K562 (cell line): ENCODE results near the gene SPRY2. TPM values are rescaled to one million over a fixed set of nuclear protein-coding genes. Genes with fewer than 3 reads are reported as not detected.

Experiments
- ATAC-seq: fragments of 200-7000 bp; cut with Tn5 transposase; 3 replicates; pipeline ENCODE4 v1.9.1; 2020; ENCODE audit warnings: moderate library complexity
- BruUV-seq: library from RNA; stranded (reverse); fragments of 400-500 nt; replicated peaks from 2 replicates; lab custom pipeline; 2021; lab: Mats Ljungman, UMichigan
- CTCF ChIA-PET: fragments of 300-600 bp; formaldehyde crosslinking; extraction: SDS; loops from one replicate; lab custom pipeline; 2021; ENCODE audit warnings: low intra/inter-chr PET ratio; lab: Yijun Ruan, JAX
- POLR2A ChIA-PET: fragments of 300-600, 350-650 bp; sonication (Branson Sonifier 250); formaldehyde crosslinking; extraction: SDS; loops from one replicate; lab custom pipeline; 2021; ENCODE audit warnings: antibody characterized with exemption, inconsistent platforms; lab: Yijun Ruan, JAX
- DNase-seq, 4 experiments: peaks; one replicate each; pipeline versions ENCODE4 v3.0.0 to v3.0.0-alpha.2; 2011 to 2018; ENCODE audit warnings: low spot score in 3 of 4, mixed read lengths in 3 of 4; ENCODE audit errors: extremely low read depth in 1 of 4
- FAIRE-seq: peaks from 2 replicates; lab custom pipeline; 2011; peaks lifted over from hg19 to GRCh38; lab: Jason Lieb, UNC
- H2AFZ ChIP-seq: 2 replicates; pipeline ENCODE4 v1.6.0; 2011; ENCODE audit warnings: low read depth, low read length, control low read depth, inconsistent platforms
- H3K27ac ChIP-seq: fragments of 200-600 bp; 3 replicates; pipeline ENCODE4 v1.8.0; 2011; ENCODE audit warnings: low read depth, mild to moderate bottlenecking, control low read depth, inconsistent platforms, low read length, moderate library complexity, mixed read lengths; ENCODE audit errors: extremely low read depth
- H3K27me3 ChIP-seq, 2 experiments: fragments of 300-600 bp in 1 of 2; 2 replicates in 1 of 2; 3 replicates in 1 of 2; pipeline versions ENCODE4 v1.6.0 to v1.8.0; 2011; ENCODE audit warnings: inconsistent platforms in 2 of 2, low read length in 2 of 2, mild to moderate bottlenecking in 1 of 2, mixed read lengths in 1 of 2, moderate library complexity in 1 of 2; ENCODE audit not compliant: control insufficient read depth in 2 of 2, insufficient read depth in 2 of 2
- H3K36me3 ChIP-seq: fragments of 300-600 bp; 3 replicates; pipeline ENCODE4 v1.8.0; 2011; ENCODE audit warnings: mild to moderate bottlenecking, low read length, inconsistent platforms; ENCODE audit not compliant: control insufficient read depth, insufficient read depth
- H3K4me1 ChIP-seq, 2 experiments: fragments of 200-600 bp in 1 of 2; replicated peaks in 1 of 2; 2 replicates in 1 of 2; 3 replicates in 1 of 2; pipeline versions ENCODE4 v1.5.1 to v1.8.0; 2011; ENCODE audit warnings: inconsistent platforms in 2 of 2, low read length in 2 of 2, mild to moderate bottlenecking in 1 of 2, mixed read lengths in 1 of 2, moderate library complexity in 1 of 2; ENCODE audit not compliant: control insufficient read depth in 2 of 2, insufficient read depth in 2 of 2
- H3K4me2 ChIP-seq: 2 replicates; pipeline ENCODE4 v1.6.1; 2011; ENCODE audit warnings: low read length, control low read depth, inconsistent platforms, mixed read lengths; ENCODE audit not compliant: insufficient read depth
- H3K4me3 ChIP-seq: fragments of 200-600 bp; sonication (generic), shearing (Covaris generic); 2 replicates; pipeline ENCODE4 v1.5.1; 2016; ENCODE audit warnings: control low read depth, inconsistent platforms
- H3K79me2 ChIP-seq: fragments of 200-600 bp; 3 replicates; pipeline ENCODE4 v1.8.0; 2011; ENCODE audit warnings: low read length, inconsistent platforms; ENCODE audit not compliant: control insufficient read depth, insufficient read depth
- H3K9ac ChIP-seq, 2 experiments: 2 replicates each; pipeline versions ENCODE4 v1.6.0 to v1.6.1; 2011; ENCODE audit warnings: low read depth in 2 of 2, low read length in 2 of 2, control low read depth in 1 of 2, inconsistent platforms in 1 of 2, mild to moderate bottlenecking in 1 of 2, mixed read lengths in 1 of 2; ENCODE audit not compliant: insufficient read depth in 1 of 2
- H3K9me1 ChIP-seq: one replicate; pipeline ENCODE4 v1.6.0; 2011; ENCODE audit warnings: inconsistent platforms, mild to moderate bottlenecking, low read length, moderate library complexity; ENCODE audit not compliant: control insufficient read depth, insufficient read depth
- H3K9me3 ChIP-seq: replicated peaks from 2 replicates; pipeline ENCODE4 v1.5.1; 2011; ENCODE audit warnings: low read depth, low read length, inconsistent platforms; ENCODE audit not compliant: control insufficient read depth, insufficient read depth
- H4K20me1 ChIP-seq: replicated peaks from 2 replicates; pipeline ENCODE4 v1.6.1; 2011; ENCODE audit warnings: low read length, inconsistent platforms, mixed read lengths; ENCODE audit not compliant: control insufficient read depth, insufficient read depth
- MYBL2 ChIP-seq, 2 experiments: fragments of 450-650 bp in 1 of 2; sonication (generic) in 1 of 2; formaldehyde crosslinking in 1 of 2; IDR thresholded peaks; 2 replicates each; pipeline versions ENCODE4 v1.6.1 to v1.8.1; 2017 to 2022; ENCODE audit warnings: borderline replicate concordance in 1 of 2, inconsistent platforms in 1 of 2, low read depth in 1 of 2, mild to moderate bottlenecking in 1 of 2, missing genetic modification reagents in 1 of 2, moderate library complexity in 1 of 2
- RAD21 ChIP-seq, 2 experiments: fragments of 250-450 bp in 1 of 2; fragments of 450-650 bp in 1 of 2; sonication (Bioruptor Pico) in 1 of 2; formaldehyde crosslinking in 1 of 2; IDR thresholded peaks in 1 of 2; conservative IDR thresholded peaks in 1 of 2; 2 replicates each; pipeline versions ENCODE4 v1.4.0 to v1.8.0; 2020 to 2022; ENCODE audit warnings: mild to moderate bottlenecking in 2 of 2, moderate library complexity in 1 of 2
- ZNF239 ChIP-seq: fragments of 250-450 bp; sonication (Bioruptor Pico); IDR thresholded peaks from 2 replicates; pipeline ENCODE4 v1.4.0; 2020; ENCODE audit warnings: mild to moderate bottlenecking
- ZNF384 ChIP-seq: IDR thresholded peaks from 2 replicates; pipeline ENCODE4 v1.6.1; 2012; ENCODE audit warnings: low read depth, low read length, improper control_type of control experiment
- WGBS: fragments of 100-300 bp; shearing (Covaris generic); methylation state at CpG from one replicate; pipeline ENCODE4 v1.1.6; 2016; ENCODE audit warnings: low coverage, mixed read lengths; ENCODE audit not compliant: insufficient coverage; ENCODE audit errors: missing lambda C conversion rate; 5-methylcytosine and 5-hydroxymethylcytosine counted together
- in situ Hi-C: fragments of 300-500 bp; cut with MboI; formaldehyde crosslinking; loops from 4 replicates; pipeline ENCODE4 v1.15.0; 2018; ENCODE audit warnings: inconsistent platforms, mixed read lengths
- intact Hi-C: fragments of 100-400 bp; cut with micrococcal nuclease; formaldehyde crosslinking; loops from 2 replicates; pipeline ENCODE4 v1.14.2; 2022
- polyA plus RNA-seq, 8 experiments: library from polyadenylated mRNA; depleted of rRNA in 4 of 8; stranded (reverse) in 5 of 8; unstranded in 3 of 8; fragments of >200 nt; fragmentation: Nextera tagmentation in 2 of 8; fragmentation: Illumina TruSeq in 1 of 8; extraction: Ambion mirVana in 2 of 8; extraction: Trizol in 1 of 8; gene quantifications; 2 replicates each; pipeline versions ENCODE4 v1.2.1 to v1.2.3, GENCODE V29; 2011 to 2014; ENCODE audit warnings: inconsistent platforms in 1 of 8, missing spikeins in 1 of 8
- total RNA-seq, 7 experiments: library from RNA; depleted of rRNA in 6 of 7; stranded (reverse); fragments of >200 nt in 6 of 7; fragmentation: Illumina TruSeq in 2 of 7; extraction: Trizol in 2 of 7; gene quantifications; 2 replicates each; pipeline versions ENCODE4 v1.2.1 to v1.2.3, GENCODE V29; 2011 to 2021; ENCODE audit warnings: low replicate concordance in 1 of 7
- TF ChIP-seq, protein P1 (sequence below), 3 experiments: IDR thresholded peaks in 2 of 3; conservative IDR thresholded peaks in 1 of 3; 2 replicates each; pipeline ENCODE4 v1.5.1; 2011 to 2012; ENCODE audit warnings: low read length in 3 of 3, mild to moderate bottlenecking in 3 of 3, control low read depth in 2 of 3, improper control_type of control experiment in 1 of 3, inconsistent platforms in 1 of 3, low read depth in 1 of 3, mixed read lengths in 1 of 3, moderate library complexity in 1 of 3; ENCODE audit not compliant: insufficient read depth in 2 of 3
- TF ChIP-seq, protein P2 (sequence below), 2 experiments: fragments of 450-650 bp; formaldehyde crosslinking in 1 of 2; IDR thresholded peaks; 2 replicates each; pipeline versions ENCODE4 v1.4.0 to v1.6.1; 2014 to 2020; ENCODE audit warnings: mild to moderate bottlenecking in 2 of 2, borderline replicate concordance in 1 of 2, low read depth in 1 of 2

Gene SPRY2
- total and polyA plus RNA-seq, 9 of the 15 experiments (the other 6 are each of a cell fraction or from before 2014, with no cell fraction given), result 1.8 to 7.8 (median 3.4) TPM

DNA sequence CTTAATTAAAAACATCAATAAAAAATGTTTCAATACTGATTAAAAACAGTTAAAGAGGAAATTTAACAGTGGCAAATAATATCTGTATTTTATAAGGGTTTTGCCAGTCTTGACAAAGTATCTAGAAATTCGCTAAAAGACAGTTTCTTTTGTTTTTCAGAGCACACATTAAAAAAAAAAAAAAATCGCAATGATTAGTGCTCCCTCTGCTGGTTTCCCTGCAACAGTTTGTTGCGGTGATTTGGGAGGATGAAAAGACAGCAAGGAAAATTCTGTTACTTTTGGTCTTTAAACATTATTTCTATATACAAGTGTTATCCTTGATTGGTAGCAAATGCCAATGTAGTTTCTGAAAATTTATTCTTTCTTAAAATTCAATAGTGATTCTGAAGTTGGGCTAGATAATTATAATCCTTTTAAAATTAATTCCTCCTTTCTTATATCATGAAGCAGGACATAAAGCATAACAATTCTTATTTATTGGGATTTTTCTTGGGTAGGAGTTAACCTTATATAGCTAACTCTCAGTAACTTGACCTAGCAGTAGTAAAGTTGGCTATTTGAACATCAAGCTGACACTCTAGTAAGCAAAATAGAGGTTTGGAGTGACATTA lies 23.1 kb upstream of the SPRY2 start:
- intact Hi-C loops, result loop anchor here (1.0 kb wide), 1 partner anchor 685 kb away; no protein-coding TSS in a partner anchor
- ChIA-PET CTCF (interaction anchor here (0.7 kb wide), 5 partner anchors 36 to 940 kb away, joined by 3 to 6 read pairs (median 3); no protein-coding TSS in a partner anchor), POLR2A (no interaction called here)
- DNase-seq, result peak in 2 of 4 experiments; percentile 21 to 28
- Histone ChIP-seq H3K27ac (no peak overlapping the region), H3K4me1 (peaks cover 0 to 34% of the 10 kb centered on the region in 2 experiments; a peak in 3 of 5 replicates), H3K9me3 (no peaks in the 10 kb centered on the region), H3K4me2 (no peak overlapping the region), H3K27me3 (no peaks in the 10 kb centered on the region), H3K4me3 (no peak overlapping the region), H3K79me2 (no peaks in the 10 kb centered on the region), H3K9ac (no peak overlapping the region), H3K36me3 (no peaks in the 10 kb centered on the region), H4K20me1 (no peaks in the 10 kb centered on the region), H3K9me1 (no peaks in the 10 kb centered on the region), H2AFZ (no peak overlapping the region)
- BruUV-seq, result no TSS peak
- ATAC-seq, result no peak
- in situ Hi-C loops, result no loop called here
- TF ChIP-seq ZNF239 (CRISPR knock-in tag), result no peak
- TF ChIP-seq MYBL2 (IDR thresholded peaks at IDR 0.05; ENCODE audit: low read depth), result no peak
- TF ChIP-seq MYBL2 (CRISPR knock-in tag; IDR thresholded peaks at IDR 0.05; ENCODE audit: borderline replicate concordance), result no peak
- TF ChIP-seq, protein P1, sequence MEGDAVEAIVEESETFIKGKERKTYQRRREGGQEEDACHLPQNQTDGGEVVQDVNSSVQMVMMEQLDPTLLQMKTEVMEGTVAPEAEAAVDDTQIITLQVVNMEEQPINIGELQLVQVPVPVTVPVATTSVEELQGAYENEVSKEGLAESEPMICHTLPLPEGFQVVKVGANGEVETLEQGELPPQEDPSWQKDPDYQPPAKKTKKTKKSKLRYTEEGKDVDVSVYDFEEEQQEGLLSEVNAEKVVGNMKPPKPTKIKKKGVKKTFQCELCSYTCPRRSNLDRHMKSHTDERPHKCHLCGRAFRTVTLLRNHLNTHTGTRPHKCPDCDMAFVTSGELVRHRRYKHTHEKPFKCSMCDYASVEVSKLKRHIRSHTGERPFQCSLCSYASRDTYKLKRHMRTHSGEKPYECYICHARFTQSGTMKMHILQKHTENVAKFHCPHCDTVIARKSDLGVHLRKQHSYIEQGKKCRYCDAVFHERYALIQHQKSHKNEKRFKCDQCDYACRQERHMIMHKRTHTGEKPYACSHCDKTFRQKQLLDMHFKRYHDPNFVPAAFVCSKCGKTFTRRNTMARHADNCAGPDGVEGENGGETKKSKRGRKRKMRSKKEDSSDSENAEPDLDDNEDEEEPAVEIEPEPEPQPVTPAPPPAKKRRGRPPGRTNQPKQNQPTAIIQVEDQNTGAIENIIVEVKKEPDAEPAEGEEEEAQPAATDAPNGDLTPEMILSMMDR (IDR thresholded peaks at IDR 0.05 in 2 of 3, conservative IDR thresholded peaks at IDR 0.05 in 1 of 3; ENCODE audit: insufficient read depth in 2 of 3, low read depth in 1 of 3, low read length in 3 of 3), result peak; percentile 36 to 67 (median 56); a peak in 5 of 6 replicates
- TF ChIP-seq, protein P2, sequence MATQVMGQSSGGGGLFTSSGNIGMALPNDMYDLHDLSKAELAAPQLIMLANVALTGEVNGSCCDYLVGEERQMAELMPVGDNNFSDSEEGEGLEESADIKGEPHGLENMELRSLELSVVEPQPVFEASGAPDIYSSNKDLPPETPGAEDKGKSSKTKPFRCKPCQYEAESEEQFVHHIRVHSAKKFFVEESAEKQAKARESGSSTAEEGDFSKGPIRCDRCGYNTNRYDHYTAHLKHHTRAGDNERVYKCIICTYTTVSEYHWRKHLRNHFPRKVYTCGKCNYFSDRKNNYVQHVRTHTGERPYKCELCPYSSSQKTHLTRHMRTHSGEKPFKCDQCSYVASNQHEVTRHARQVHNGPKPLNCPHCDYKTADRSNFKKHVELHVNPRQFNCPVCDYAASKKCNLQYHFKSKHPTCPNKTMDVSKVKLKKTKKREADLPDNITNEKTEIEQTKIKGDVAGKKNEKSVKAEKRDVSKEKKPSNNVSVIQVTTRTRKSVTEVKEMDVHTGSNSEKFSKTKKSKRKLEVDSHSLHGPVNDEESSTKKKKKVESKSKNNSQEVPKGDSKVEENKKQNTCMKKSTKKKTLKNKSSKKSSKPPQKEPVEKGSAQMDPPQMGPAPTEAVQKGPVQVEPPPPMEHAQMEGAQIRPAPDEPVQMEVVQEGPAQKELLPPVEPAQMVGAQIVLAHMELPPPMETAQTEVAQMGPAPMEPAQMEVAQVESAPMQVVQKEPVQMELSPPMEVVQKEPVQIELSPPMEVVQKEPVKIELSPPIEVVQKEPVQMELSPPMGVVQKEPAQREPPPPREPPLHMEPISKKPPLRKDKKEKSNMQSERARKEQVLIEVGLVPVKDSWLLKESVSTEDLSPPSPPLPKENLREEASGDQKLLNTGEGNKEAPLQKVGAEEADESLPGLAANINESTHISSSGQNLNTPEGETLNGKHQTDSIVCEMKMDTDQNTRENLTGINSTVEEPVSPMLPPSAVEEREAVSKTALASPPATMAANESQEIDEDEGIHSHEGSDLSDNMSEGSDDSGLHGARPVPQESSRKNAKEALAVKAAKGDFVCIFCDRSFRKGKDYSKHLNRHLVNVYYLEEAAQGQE (IDR thresholded peaks at IDR 0.05; ENCODE audit: borderline replicate concordance), result peak; percentile 54; the same call in 1 of the 2 replicates
- TF ChIP-seq, protein P2 (CRISPR knock-in tag; IDR thresholded peaks at IDR 0.05; ENCODE audit: low read depth), result no peak
- peak; percentile 48 to 66 for TF ChIP-seq RAD21 (CRISPR knock-in tag; conservative IDR thresholded peaks at IDR 0.05 in 1 of 2, IDR thresholded peaks at IDR 0.05 in 1 of 2)
- peak; percentile 85 for TF ChIP-seq ZNF384
- WGBS, result 0% methylated on average over 2 of the region's 3 CpGs
- peak; percentile 74 for FAIRE-seq
